ENCODE results near the gene KPNA6.

GRCh38 chr1:32060914-32061313, 46.9 kb upstream of the KPNA6 start:
- no peak for TF ChIP-seq GATA2 (IDR thresholded peaks at IDR 0.05; ENCODE audit: low read depth, low read length)
- TF ChIP-seq GATA3 (IDR thresholded peaks at IDR 0.05; ENCODE audit: low read depth, low read length) = no peak

Measured in SH-SY5Y (cell line).